OCI-LY3 (cell line): Measurements from ENCODE around the gene RRAS2.

ENCODE experiments used
- H2AFZ ChIP-seq: fragments of 200-600, 300-600 bp; shearing (Covaris generic); 2 replicates; pipeline ENCODE4 v1.6.0; 2014; ENCODE audit warnings: antibody characterized with exemption, low read depth, low read length
- H3K27ac ChIP-seq: fragments of 200-600, 300-600 bp; sonication (generic); 2 replicates; pipeline ENCODE4 v1.5.1; 2014; ENCODE audit warnings: mild to moderate bottlenecking, low read length, moderate library complexity, mixed read lengths
- H3K27me3 ChIP-seq: fragments of 200-600, 300-600 bp; sonication (generic); 2 replicates; pipeline ENCODE4 v1.6.1; 2014; ENCODE audit warnings: low read depth, low read length, mixed read lengths
- H3K36me3 ChIP-seq: fragments of 200-600, 300-600 bp; sonication (generic); replicated peaks from 2 replicates; pipeline ENCODE3; 2014; ENCODE audit warnings: low read depth, low read length, mixed read lengths
- H3K4me1 ChIP-seq: fragments of 300-600, 200-600 bp; sonication (generic); 2 replicates; pipeline ENCODE4 v1.6.1; 2014; ENCODE audit warnings: low read length, mixed read lengths
- H3K4me2 ChIP-seq: fragments of 200-600, 300-600 bp; sonication (generic); 2 replicates; pipeline ENCODE4 v1.6.1; 2014; ENCODE audit warnings: low read length, mixed read lengths
- H3K4me3 ChIP-seq: fragments of 300-600, 200-600 bp; sonication (generic); 2 replicates; pipeline ENCODE4 v1.5.1; 2014; ENCODE audit warnings: antibody characterized with exemption, mild to moderate bottlenecking, low read length, moderate library complexity
- H3K79me2 ChIP-seq: fragments of 300-600, 200-600 bp; shearing (Covaris generic); 2 replicates; pipeline ENCODE4 v1.6.1; 2014; ENCODE audit warnings: mild to moderate bottlenecking, low read length, mixed read lengths
- H3K9ac ChIP-seq: fragments of 300-600, 200-600 bp; shearing (Covaris generic); 2 replicates; pipeline ENCODE4 v1.6.0; 2014; ENCODE audit warnings: mild to moderate bottlenecking, low read length, moderate library complexity
- H3K9me3 ChIP-seq: fragments of 200-600, 300-600 bp; shearing (Covaris generic); 2 replicates; pipeline ENCODE4 v1.6.1; 2014; ENCODE audit warnings: low read length, mixed read lengths; ENCODE audit not compliant: insufficient read depth
- H4K20me1 ChIP-seq: fragments of 200-600, 300-600 bp; sonication (generic); 2 replicates; pipeline ENCODE4 v1.6.1; 2016; ENCODE audit warnings: low read length, mixed read lengths; ENCODE audit not compliant: insufficient read depth
- CTCF ChIP-seq: fragments of 200-600, 300-600 bp; sonication (generic); IDR thresholded peaks from 2 replicates; pipeline ENCODE4 v1.5.1; 2014; ENCODE audit warnings: antibody characterized with exemption, low read length, low read depth
- EZH2phosphoT487 ChIP-seq: fragments of 200-600 bp; shearing (Covaris generic); IDR thresholded peaks from 2 replicates; pipeline ENCODE4 v1.6.1; 2018; ENCODE audit warnings: antibody characterized with exemption, mixed run types, low read depth

RRAS2 gene

DNA sequence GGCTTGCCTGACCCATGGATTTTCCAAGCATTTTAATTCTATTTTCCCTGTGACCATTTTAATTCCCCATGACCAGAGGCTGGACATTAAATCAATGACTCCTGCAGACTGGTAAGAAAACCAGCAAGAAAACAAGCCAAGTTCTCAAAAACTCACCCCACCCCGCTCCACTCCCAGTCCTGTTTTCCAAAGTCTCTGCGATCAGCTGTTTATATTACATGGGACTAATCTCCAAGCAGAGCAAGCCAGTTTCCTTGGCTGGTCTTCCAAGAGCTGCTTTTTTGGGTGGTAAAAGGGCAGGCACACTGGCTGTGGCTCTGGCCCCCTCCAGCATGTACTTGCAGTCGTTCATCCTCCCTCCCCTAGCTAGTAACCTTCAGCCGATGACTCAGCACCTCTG lies 97.9 kb downstream of the RRAS2 start:
- TF ChIP-seq EZH2phosphoT487 (no peak), CTCF (no peak)
- H3K4me2 ChIP-seq = no peak overlapping the region
- H4K20me1 ChIP-seq = no peaks in the 10 kb centered on the region
- no peaks in the 10 kb centered on the region for H3K4me1 ChIP-seq
- no peaks in the 10 kb centered on the region for H3K27me3 ChIP-seq
- H3K9ac ChIP-seq = no peak overlapping the region
- no peak overlapping the region for H2AFZ ChIP-seq
- H3K4me3 ChIP-seq = no peak overlapping the region
- no peaks in the 10 kb centered on the region for H3K79me2 ChIP-seq
- H3K36me3 ChIP-seq = peaks cover 9% of the 10 kb centered on the region
- H3K27ac ChIP-seq = no peak overlapping the region
- H3K9me3 ChIP-seq = no peaks in the 10 kb centered on the region

DNA sequence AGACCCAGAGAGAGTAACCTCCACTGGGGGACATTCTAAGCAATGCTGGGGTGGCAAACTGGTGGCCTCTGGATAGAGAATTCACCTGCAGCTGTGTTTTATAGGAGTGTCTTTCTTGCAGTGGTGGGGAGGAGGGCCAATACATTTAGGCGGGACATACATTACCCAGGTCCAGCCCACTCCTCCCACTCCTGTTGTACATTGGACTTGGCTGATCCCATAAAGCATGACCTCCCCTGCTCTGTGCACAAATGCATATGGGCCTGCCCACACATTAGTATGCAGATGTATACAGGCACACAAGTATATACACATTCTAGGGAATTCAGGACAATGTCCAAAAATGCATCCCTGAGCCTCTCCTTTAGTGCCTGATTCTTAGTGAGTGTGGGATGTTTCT lies 99.1 kb downstream of the RRAS2 start:
- Histone ChIP-seq H3K79me2 (no peaks in the 10 kb centered on the region), H3K4me3 (no peak overlapping the region), H3K27me3 (no peaks in the 10 kb centered on the region), H3K27ac (no peak overlapping the region), H3K9ac (no peak overlapping the region), H3K4me1 (no peaks in the 10 kb centered on the region), H3K9me3 (no peaks in the 10 kb centered on the region), H4K20me1 (no peaks in the 10 kb centered on the region), H2AFZ (no peak overlapping the region), H3K4me2 (no peak overlapping the region), H3K36me3 (no peaks in the 10 kb centered on the region)
- TF ChIP-seq EZH2phosphoT487 = no peak
- TF ChIP-seq CTCF = no peak

DNA sequence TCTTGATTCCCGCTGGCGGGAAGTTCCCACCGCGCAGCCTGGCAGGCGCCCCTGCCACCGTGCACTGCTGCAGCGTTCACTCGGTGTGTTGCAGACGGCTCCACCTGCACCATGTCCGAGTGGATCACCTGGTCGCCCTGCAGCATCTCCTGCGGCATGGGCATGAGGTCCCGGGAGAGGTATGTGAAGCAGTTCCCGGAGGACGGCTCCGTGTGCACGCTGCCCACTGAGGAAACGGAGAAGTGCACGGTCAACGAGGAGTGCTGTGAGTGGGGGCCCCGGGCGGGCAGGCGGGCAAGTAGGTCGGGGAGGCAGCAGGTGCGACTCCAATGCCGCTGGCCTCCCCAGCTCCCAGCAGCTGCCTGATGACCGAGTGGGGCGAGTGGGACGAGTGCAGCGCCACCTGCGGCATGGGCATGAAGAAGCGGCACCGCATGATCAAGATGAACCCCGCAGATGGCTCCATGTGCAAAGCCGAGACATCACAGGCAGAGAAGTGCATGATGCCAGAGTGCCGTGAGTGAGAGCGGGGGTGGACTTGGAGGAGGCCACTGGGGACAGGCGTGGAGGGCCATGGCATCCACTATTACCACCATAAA lies 99.7 kb downstream of the RRAS2 start:
- no peak overlapping the region for H3K4me2 ChIP-seq
- no peaks in the 10 kb centered on the region for H3K4me1 ChIP-seq
- H3K36me3 ChIP-seq = no peaks in the 10 kb centered on the region
- H4K20me1 ChIP-seq = no peaks in the 10 kb centered on the region
- no peaks in the 10 kb centered on the region for H3K9me3 ChIP-seq
- no peak for TF ChIP-seq CTCF
- TF ChIP-seq EZH2phosphoT487 = no peak
- no peak overlapping the region for H2AFZ ChIP-seq
- H3K79me2 ChIP-seq = no peaks in the 10 kb centered on the region
- no peaks in the 10 kb centered on the region for H3K27me3 ChIP-seq
- no peak overlapping the region for H3K9ac ChIP-seq
- no peak overlapping the region for H3K27ac ChIP-seq
- no peak overlapping the region for H3K4me3 ChIP-seq

DNA sequence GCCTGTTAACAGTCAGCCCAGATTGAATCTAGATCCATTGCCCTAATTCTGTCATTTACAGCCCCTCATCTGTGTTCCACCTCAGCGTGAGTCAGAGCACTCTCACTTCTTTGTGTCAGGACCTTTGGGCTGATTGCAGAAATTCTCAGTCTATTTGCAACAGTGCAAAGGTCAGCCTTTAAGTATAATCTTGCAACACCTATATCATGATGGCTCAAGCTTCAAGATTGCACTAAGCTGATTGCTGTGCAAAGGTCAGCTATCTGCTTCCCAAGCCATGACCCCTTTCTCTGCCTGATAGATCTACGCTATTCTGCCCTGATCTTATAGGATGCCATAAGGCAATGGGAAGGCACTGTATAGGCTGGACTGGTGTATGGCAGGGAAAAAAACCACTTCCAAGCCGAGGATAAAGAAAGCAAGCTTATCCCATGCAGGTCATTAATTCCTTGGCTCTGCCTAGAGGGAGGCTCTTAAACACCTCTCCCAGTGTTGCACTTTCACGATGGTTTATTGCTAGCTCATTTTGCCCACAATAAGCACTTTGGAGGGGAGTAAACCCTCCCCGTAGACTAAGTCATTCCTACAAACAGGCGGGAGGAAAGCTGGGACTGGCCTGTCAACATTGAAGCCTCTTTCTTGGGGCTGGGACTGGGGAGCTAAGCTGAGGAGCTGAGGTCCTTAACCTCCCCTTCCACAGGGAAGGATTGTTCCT lies 100.6 kb downstream of the RRAS2 start:
- Histone ChIP-seq H3K4me1 (no peaks in the 10 kb centered on the region), H2AFZ (no peak overlapping the region), H3K4me2 (no peak overlapping the region), H3K9ac (no peak overlapping the region), H3K36me3 (no peaks in the 10 kb centered on the region), H3K4me3 (no peak overlapping the region), H3K27ac (no peak overlapping the region), H3K9me3 (no peaks in the 10 kb centered on the region), H3K27me3 (no peaks in the 10 kb centered on the region), H3K79me2 (no peaks in the 10 kb centered on the region), H4K20me1 (no peaks in the 10 kb centered on the region)
- no peak for TF ChIP-seq EZH2phosphoT487
- no peak for TF ChIP-seq CTCF
